PC-9 (cell line): ENCODE measurements around the gene PSMB7. TPM values are rescaled to one million over a fixed set of nuclear protein-coding genes. Genes with fewer than 3 reads are reported as not detected.

ENCODE experiments used
- BruUV-seq: library from RNA; stranded (reverse); fragments of 400-500 nt; replicated peaks from 2 replicates; lab custom pipeline; 2021; lab: Mats Ljungman, UMichigan
- CTCF ChIA-PET: fragments of 300-600 bp; sonication (Branson Sonifier 250); formaldehyde crosslinking; loops from one replicate; lab custom pipeline; 2022; ENCODE audit warnings: antibody characterized with exemption; lab: Charles Lee
- POLR2A ChIA-PET: fragments of 300-600 bp; sonication (Branson Sonifier 250); formaldehyde crosslinking; loops from one replicate; lab custom pipeline; 2022; ENCODE audit warnings: antibody characterized with exemption; ENCODE audit not compliant: unreplicated experiment; lab: Charles Lee
- DNase-seq, 2 experiments: peaks; one replicate each; pipeline versions ENCODE4 v3.0.0 to v3.0.0-alpha.2; 2015 to 2022; ENCODE audit warnings: mixed read lengths in 1 of 2
- H2AFZ ChIP-seq: fragments of 200-600 bp; sonication (generic); 2 replicates; pipeline ENCODE4 v1.8.1; 2017; ENCODE audit warnings: antibody characterized with exemption
- H3F3A ChIP-seq: fragments of 200-600 bp; sonication (generic); 2 replicates; pipeline ENCODE4 v1.8.1; 2017; ENCODE audit warnings: antibody characterized with exemption, mild to moderate bottlenecking, low read depth; ENCODE audit not compliant: insufficient read depth
- H3K27ac ChIP-seq: fragments of 200-600 bp; sonication (generic); 2 replicates; pipeline ENCODE4 v1.6.1; 2016; ENCODE audit warnings: mixed run types
- H3K27me3 ChIP-seq: fragments of 200-600 bp; sonication (generic); 2 replicates; pipeline ENCODE4 v1.6.1; 2016; ENCODE audit warnings: low read depth, mixed run types; ENCODE audit not compliant: insufficient read depth
- H3K36me3 ChIP-seq: fragments of 200-600 bp; sonication (generic); 2 replicates; pipeline ENCODE4 v1.6.1; 2016; ENCODE audit warnings: low read depth, mixed run types
- H3K4me1 ChIP-seq: fragments of 200-600 bp; sonication (generic); replicated peaks from 2 replicates; pipeline ENCODE4 v1.6.1; 2016; ENCODE audit warnings: mixed run types; ENCODE audit not compliant: insufficient read depth
- H3K4me2 ChIP-seq: fragments of 200-600 bp; sonication (generic); 2 replicates; pipeline ENCODE4 v1.6.1; 2017; ENCODE audit warnings: mixed run types
- H3K4me3 ChIP-seq: fragments of 200-600 bp; sonication (generic); 2 replicates; pipeline ENCODE4 v1.6.1; 2016; ENCODE audit warnings: mixed run types
- H3K79me2 ChIP-seq: fragments of 200-600 bp; sonication (generic); 2 replicates; pipeline ENCODE4 v1.6.1; 2017; ENCODE audit warnings: low read depth, mixed run types
- H3K9me2 ChIP-seq: fragments of 200-600 bp; sonication (generic); 2 replicates; pipeline ENCODE4 v1.8.1; 2017; ENCODE audit warnings: mild to moderate bottlenecking; ENCODE audit not compliant: insufficient read depth
- H3K9me3 ChIP-seq: fragments of 200-600 bp; sonication (generic); 2 replicates; pipeline ENCODE4 v1.8.1; 2016; ENCODE audit warnings: low read depth; ENCODE audit not compliant: insufficient read depth
- H4K20me1 ChIP-seq: fragments of 200-600 bp; sonication (generic); 2 replicates; pipeline ENCODE4 v1.8.1; 2017; ENCODE audit not compliant: insufficient read depth
- CTCF ChIP-seq: fragments of 200-600 bp; sonication (generic); conservative IDR thresholded peaks from 2 replicates; pipeline ENCODE4 v1.6.1; 2017; ENCODE audit warnings: mixed run types, antibody characterized with exemption, mild to moderate bottlenecking, moderate library complexity
- EZH2 ChIP-seq: fragments of 200-600 bp; sonication (generic); IDR thresholded peaks from 2 replicates; pipeline ENCODE4 v1.8.0; 2017; ENCODE audit warnings: antibody characterized with exemption, low read depth
- intact Hi-C: fragments of 100-400 bp; cut with micrococcal nuclease; formaldehyde crosslinking; loops from one replicate; pipeline ENCODE4 v1.10.0; 2022; ENCODE audit not compliant: unreplicated experiment
- total RNA-seq: library from RNA; stranded (reverse); gene quantifications from 2 replicates; pipeline ENCODE4 v1.2.3, GENCODE V29; 2021

The PSMB7 gene
- total RNA-seq, 1 experiment from 2014 or later: 359 TPM

GRCh38 chr9:124307379-124308030, 107.7 kb downstream of the PSMB7 start:
- no peaks in the 10 kb centered on the region for H3K27me3 ChIP-seq
- no peak for DNase-seq
- H4K20me1 ChIP-seq: no peaks in the 10 kb centered on the region
- H3K4me3 ChIP-seq: no peak overlapping the region
- 0 out of 2 replicates have a peak overlapping the region, but pooled peaks have one; percentile 64 for H3K27ac ChIP-seq
- no peaks in the 10 kb centered on the region for H3K9me2 ChIP-seq
- ChIA-PET POLR2A (no interaction called here), CTCF (no interaction called here)
- H3K4me1 ChIP-seq: peaks cover 37% of the 10 kb centered on the region
- no peak overlapping the region for H3K4me2 ChIP-seq
- peaks cover 16% of the 10 kb centered on the region; the same call in 1 of the 2 replicates for H3F3A ChIP-seq
- TF ChIP-seq CTCF (no peak), EZH2 (no peak)
- H3K79me2 ChIP-seq: 0 out of 2 replicates have a peak, but pooled peaks cover 5% of the 10 kb centered on the region
- BruUV-seq: no TSS peak
- no peaks in the 10 kb centered on the region for H3K9me3 ChIP-seq
- intact Hi-C loops: loop anchor here (2.0 to 5.0 kb wide), 4 partner anchors 29 to 375 kb away; partner anchors contain the start of gene DENND1A
- H3K36me3 ChIP-seq: no peaks in the 10 kb centered on the region; the same call in 1 of the 2 replicates
- H2AFZ ChIP-seq: no peak overlapping the region

GRCh38 chr9:124306098-124306735, 109.0 kb downstream of the PSMB7 start:
- Histone ChIP-seq H3K4me1 (peaks cover 38% of the 10 kb centered on the region), H3F3A (peaks cover 16% of the 10 kb centered on the region; the same call in 1 of the 2 replicates), H3K9me3 (no peaks in the 10 kb centered on the region), H3K4me2 (peak overlapping the region; percentile 27), H3K36me3 (no peaks in the 10 kb centered on the region; the same call in 1 of the 2 replicates), H3K27ac (peak overlapping the region; percentile 64), H2AFZ (no peak overlapping the region), H3K4me3 (no peak overlapping the region), H4K20me1 (no peaks in the 10 kb centered on the region), H3K9me2 (no peaks in the 10 kb centered on the region), H3K27me3 (no peaks in the 10 kb centered on the region), H3K79me2 (0 out of 2 replicates have a peak, but pooled peaks cover 5% of the 10 kb centered on the region)
- DNase-seq: peak in 1 of 2 experiments; percentile 68
- intact Hi-C loops: loop anchor here (5.0 kb wide), 2 partner anchors 84 to 374 kb away; partner anchors contain the start of gene DENND1A
- TF ChIP-seq CTCF: no peak
- no peak for TF ChIP-seq EZH2
- BruUV-seq: no TSS peak
- POLR2A ChIA-PET: interaction anchor here (1.1 kb wide), 1 partner anchor 9 kb away, joined by 9 read pairs; no protein-coding TSS in a partner anchor
- CTCF ChIA-PET: interaction anchor here (0.7 kb wide), 1 partner anchor 84 kb away, joined by 4 read pairs; no protein-coding TSS in a partner anchor

GRCh38 chr9:124304285-124304684, 111.0 kb downstream of the PSMB7 start:
- DNase-seq: no peak
- BruUV-seq: no TSS peak
- Histone ChIP-seq H3K27me3 (no peaks in the 10 kb centered on the region), H3K4me3 (no peak overlapping the region), H4K20me1 (no peaks in the 10 kb centered on the region), H2AFZ (no peak overlapping the region), H3K4me2 (no peak overlapping the region), H3K9me2 (no peaks in the 10 kb centered on the region), H3K4me1 (peaks cover 46% of the 10 kb centered on the region), H3K79me2 (0 out of 2 replicates have a peak, but pooled peaks cover 5% of the 10 kb centered on the region), H3K27ac (no peak overlapping the region), H3F3A (peaks cover 25% of the 10 kb centered on the region; the same call in 1 of the 2 replicates), H3K36me3 (no peaks in the 10 kb centered on the region; the same call in 1 of the 2 replicates), H3K9me3 (no peaks in the 10 kb centered on the region)
- CTCF ChIA-PET: no interaction called here
- intact Hi-C loops: no loop called here
- TF ChIP-seq EZH2 (no peak), CTCF (no peak)
- POLR2A ChIA-PET: no interaction called here
